ENCODE data around the gene PID1.

The PID1 gene

DNA sequence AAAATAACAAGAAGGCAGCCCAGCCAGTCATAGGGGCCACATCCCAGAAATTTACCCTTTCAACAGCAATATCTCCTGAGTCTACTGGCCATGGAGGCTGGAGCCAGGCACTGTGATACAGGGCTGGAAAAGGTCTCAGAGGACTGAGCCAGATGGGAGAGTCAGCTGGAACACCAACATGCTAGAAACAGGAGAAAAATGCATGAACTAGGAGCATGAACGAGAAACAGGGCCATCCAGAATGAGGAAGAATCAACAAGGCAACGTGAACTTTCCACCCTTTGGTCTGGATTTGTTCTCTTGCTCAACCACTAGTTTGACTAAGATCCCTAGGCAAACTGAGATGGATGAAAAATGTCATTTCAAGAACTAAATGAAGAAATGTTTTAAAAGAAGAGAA, 13.1 kb downstream of the PID1 start:
- no peak for DNase-seq

DNA sequence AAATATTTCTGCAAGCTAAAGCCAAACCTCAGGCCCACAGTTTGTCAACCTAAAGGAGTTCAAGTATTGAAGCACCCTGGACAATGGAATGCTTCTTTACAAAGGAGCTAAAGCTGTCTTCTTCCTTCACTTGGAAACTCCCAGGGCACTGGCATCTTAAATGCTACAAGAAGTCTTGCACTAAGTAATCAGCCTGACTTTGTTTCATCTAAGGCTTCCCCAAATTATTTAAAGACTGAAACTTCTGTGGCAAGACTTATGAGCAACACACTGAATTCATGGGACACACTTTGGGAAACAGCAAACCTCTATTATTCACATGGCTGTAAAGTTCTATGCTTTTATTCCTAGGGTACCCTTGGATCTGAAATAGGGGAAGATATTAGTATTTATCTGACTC, 14.7 kb downstream of the PID1 start:
- DNase-seq = no peak

DNA sequence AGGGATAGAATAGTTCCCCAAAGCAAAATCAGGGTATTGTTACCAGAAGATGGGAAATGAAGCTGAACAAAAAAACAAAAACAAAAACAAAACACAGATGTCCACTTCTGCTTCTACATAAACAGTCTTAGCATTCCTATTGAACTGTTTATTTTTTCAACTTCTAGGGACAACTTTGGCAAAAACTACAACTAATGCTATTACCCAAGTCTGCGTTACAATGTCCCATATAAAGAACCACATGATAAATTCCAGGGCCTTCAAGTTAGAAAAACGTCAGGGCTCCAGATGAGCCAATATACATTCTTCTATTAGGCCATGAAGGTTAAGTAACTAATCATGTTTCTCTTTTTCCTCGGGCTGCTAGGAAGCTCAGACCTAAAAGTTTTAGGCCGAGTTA, 16.9 kb downstream of the PID1 start:
- no peak for DNase-seq

DNA sequence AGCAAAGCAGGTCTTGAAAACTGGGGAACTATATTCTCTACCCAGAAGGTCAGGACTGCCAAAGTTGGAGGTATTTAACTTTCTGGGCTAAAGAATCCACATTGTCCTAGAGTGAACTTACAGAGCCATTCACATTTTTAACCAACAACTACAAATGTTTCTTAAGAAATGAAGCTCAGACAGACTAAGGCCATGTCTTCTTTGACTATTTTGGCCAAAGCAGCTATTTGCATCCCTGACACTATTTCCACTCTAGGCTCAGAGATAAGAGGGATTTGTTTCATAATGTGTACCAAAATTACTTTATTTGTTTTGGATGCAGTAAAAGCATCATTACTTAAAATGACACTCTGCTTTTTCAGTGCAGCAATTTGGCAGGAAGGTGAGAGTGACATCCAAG, 18.1 kb downstream of the PID1 start:
- no peak for DNase-seq

DNA sequence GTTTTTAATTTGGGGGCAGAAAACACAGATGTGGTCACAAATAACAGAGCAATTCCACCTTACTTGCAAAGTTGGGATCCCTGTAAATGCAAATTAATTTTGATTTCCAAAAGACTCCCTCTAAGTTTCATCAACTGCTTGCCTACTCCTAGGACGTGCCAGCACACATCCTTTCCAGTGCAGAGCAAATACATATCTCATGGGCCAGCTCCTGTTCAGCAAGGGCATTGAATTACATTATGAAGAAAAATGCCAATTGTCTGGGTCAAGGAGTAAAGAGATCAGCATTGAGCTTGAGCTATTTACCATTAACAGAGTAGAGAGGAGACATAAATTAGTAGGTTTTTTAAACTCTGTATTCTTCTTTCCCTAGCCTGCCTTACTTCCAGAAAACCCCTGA, 18.8 kb downstream of the PID1 start:
- no peak for DNase-seq

DNA sequence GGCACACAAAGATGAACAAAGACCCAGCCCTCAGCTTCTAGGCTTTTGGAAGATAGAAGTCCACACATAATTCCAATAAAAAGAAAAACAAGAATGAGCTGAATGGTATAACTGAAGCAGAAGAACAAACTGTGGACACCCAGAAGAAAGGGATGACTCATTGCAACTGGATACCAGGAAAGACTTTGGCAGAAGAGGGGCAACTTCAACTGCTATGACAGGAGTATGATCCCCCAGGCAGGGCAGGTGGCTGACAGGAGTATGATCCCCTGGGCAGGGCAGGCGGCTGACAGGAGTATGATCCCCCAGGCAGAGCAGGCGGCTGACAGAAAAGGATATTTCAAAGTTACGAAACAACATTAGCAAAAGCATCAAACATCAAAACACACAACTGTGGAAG, 21.6 kb downstream of the PID1 start:
- no peak for DNase-seq

DNA sequence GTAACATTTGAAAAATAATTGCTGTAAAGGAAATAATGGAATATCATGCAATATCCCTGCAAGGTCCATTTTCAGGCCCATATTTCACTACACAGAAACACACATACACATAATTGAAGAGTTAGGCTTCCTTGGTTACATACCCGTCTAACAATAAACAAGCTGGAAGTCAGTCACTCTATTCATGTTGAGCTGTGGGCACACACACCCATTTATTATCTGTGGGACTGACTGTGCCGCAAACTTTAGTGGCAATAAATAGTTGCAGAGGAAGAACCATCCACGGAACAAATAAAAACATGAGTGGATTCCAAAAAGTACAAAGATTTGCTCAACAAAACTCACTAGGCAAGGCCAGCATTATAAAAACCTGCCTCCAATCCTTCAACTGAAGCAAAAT, 24.8 kb downstream of the PID1 start:
- DNase-seq = no peak

DNA sequence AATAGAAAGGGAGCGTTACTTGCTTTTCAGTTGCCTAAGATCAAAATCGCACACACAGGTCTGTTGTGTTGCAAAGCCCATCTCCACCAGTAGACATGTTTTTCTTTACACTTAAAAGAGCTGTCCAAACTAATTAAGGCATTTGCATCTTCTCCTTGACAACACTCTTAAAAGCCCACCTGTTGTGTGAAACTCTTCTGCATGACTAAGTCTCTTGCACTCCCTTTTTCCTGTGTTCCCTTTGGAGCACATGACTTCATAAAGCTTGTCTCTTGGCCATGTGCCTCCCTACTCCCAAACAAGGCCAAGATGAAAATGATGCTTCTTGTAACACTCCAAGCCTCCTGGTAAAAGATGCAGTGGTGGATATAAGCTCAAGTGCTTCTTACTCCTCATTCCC, 26.1 kb downstream of the PID1 start:
- no peak for DNase-seq

DNA sequence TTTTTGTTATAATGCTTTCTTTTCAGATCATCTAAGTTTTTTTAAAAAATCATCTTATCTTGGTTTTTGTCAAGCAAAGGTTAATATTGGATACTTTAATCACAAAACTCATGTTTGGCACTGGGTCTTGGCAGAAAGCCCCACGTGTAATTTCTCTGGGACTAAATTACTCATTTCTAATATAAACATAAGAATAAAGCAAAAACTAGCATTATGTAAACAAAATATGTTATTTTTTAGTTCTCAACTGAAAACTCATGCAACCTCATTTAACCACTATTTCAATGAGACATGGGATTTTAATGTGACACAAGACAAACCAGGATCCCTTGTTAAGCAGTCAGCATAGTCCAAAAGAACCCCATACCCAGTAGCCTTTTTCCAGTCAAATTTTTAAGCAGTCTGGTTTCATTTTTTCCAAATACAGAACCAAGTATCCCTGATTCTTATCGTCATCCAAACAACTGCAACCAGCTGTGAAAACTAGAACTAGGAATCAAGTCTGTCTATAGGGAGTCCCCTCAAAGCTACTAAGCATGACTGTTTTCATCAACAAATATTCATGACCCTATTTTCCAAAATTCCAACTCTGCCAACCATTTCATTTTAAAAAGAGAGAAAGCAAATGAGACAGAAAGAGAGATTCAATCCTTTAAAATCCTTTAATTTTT, 27.1 kb downstream of the PID1 start:
- DNase-seq = no peak

DNA sequence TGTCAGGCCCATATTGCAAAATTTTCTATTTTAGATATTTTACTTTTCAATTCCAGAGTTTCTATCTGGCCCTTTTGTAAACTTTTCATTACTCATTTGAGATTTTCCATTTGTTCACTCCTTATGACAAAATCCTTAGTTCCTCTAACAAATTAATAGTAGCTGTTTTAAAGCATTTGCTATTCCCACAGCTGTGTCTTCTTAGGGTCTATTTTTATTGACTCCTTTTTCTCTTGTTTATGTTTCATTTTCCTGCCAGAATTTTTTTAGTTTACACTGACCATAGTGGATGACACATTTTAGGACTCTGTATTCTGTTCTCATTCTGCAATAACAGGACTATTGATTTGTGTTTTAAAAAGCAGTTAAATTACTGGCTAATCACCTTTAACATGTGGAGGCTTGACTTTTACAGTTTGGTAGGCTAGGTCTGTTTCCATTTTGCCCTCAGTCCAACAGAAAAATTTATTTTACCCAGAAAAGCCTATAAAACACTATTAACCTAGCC, 30.0 kb downstream of the PID1 start:
- DNase-seq = no peak

DNA sequence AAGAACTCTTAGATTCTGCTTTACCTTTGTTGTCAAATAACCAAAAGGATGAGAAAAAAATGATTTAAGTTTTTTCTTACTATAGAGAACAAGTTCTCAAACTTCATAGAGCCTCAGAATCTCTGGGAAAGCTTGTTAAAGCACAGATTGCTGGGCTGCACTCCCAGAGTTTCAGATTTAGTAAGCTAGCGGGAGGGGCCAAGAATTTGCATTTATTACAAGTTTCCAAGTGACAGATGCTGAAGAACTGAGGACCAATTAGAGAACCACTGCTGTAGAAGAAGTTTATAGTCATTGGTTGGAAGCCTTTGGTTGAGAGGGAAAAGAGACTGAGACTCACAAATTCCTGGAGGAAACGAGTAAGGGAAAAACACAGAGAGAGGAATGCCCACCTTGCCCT, 32.1 kb downstream of the PID1 start:
- DNase-seq = no peak

DNA sequence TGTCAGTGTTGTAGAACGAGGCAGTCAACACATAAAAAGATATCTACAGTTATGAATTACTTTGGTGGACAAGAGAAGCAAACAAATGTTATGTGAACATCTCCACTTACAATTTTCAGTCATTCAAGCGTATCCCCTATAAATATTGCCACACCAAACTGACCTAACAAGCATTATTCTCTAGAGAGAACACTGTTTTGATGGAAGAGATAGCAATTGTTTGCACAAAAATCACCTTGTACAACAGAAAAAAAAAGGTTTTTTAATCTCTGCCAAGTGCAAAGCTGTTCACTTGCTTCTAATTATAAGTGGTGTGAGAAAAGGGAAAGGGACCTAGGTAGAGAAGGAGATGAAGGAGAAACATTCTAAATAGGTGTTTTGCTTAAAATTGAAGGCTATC, 33.8 kb downstream of the PID1 start:
- DNase-seq = no peak

DNA sequence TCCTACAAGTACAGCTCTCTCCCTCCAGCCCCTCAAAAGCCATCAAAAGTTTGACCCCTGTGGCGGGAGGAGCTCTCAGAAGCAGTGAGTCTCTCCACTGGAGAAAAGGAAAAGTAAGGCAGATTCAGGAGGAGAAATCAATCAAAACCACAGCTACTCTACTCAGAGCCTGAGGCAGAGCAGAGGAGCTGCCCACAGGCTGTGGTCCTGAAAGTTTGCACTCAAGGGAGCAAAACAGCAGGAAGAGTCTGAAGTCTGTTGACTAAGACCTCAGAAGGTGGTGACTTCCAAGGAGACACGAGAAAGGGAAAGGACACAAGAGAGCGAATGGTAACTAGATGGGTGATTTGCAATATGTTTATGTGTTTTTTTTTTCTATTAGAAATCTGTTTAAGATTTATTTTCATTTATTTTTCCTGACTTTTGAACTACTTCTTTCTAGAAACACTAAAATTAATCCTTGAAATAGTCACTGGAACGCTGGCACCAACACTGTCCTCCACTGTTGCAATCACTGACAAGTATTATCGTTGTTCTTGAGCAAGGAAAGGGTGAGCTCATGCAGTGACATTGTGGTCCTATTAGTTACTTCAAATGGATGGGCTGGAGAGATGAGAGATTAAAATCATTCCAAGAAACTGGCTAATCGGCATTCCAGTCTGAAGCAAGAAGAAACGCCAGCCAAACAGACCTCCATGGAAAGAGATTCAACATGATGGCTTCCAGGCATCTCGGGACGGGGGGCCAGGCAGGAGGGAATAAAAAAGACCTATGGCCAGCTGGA, 35.8 kb downstream of the PID1 start:
- DNase-seq = no peak

DNA sequence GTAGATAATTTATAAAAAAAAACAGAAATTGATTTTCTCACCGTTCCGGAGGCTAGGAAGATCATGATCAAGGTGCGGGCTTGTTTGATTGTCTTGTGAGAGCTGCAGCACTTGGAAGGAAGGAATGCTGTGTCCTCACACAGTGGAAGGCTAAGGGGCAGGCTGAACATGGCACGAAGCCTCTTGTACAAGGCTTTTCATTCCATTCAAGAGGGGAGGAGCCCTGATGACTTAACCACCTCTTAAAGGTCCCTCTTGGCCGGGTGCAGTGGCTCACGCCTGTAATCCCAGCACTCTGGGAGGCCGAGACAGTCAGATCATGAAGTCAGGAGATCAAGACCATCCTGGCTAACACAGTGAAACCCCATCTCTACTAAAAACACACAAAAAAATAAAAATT, 39.2 kb downstream of the PID1 start:
- DNase-seq = no peak

DNA sequence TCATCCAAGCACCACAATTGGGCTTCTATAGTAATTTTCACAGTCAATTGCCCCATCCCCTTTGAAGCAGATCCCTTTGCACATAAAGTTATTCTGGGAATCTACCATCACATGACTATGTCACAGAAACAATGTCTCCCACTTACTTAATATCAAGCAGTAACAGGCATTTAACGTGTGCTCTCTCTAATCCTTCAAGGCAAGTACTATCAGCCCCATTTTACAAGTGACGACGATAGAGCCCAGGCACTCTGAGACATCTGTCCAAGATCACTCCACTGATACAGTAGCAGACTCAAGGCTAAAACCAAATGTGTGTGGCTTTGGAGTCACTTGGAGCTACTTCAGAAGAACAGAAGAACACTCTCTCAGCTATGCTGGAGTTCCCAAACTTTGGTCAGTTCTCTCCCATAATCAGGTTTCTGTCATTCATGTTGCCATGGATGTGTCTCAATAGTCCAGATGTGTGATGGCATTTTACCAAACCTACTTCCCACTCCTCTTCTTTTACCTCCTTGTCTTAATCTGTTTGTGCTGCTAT, 39.7 kb downstream of the PID1 start:
- DNase-seq = no peak

DNA sequence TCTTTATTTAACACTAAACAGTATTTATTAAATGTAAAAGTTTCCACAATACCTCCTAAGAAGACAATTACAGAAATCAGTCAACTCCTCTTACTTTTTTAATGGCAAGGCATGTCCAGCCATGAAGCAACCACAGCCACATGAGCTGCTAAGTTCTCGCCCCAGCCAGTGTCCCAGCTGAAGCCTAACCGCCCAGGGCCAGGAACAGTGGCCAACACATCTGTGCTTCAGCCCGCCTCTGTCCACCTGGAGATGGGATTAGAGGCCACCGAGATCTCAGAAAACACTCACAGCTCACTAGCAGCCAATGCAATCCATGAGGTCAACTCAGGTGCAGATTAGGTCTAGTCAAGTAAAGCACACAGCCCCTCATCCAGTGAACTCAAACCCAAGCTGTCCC, 40.2 kb downstream of the PID1 start:
- DNase-seq = no peak

DNA sequence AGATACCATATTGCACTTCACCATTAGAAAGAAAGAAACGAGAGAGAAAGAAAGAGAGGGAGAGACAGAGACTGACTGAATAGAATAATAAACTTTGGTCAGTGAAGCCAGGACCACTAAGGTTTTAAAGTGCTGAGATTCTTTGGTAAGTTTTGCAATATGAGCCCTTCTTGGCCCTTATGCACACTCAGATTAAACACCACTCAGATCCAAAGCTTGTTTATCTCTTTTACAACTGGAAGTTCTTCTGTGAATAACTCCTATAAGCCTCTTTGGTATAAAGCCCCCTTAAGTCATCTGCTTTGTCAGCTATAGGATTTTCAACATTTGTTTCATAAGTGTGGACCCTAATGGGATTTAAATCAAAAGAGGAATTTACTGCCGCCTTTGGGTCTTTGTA, 40.8 kb downstream of the PID1 start:
- no peak for DNase-seq

DNA sequence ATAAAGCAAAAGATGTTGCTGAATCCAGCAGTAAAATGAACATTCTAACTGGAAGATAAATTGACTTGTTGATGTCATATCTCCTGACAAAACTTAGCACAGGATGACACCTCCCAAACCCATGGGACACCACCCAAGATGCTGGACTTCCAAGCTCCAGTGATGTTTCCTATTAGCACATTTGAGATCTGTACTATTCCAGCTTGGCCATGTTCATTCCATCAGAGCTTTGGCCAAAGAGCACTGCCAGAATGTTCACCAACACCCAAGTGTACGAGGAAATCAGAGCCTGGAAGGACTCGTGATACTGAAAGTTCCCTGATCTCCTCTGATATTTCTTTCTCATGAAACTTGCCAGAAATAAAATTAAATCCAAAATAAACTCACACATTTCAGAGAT, 44.7 kb downstream of the PID1 start:
- no peak for DNase-seq

DNA sequence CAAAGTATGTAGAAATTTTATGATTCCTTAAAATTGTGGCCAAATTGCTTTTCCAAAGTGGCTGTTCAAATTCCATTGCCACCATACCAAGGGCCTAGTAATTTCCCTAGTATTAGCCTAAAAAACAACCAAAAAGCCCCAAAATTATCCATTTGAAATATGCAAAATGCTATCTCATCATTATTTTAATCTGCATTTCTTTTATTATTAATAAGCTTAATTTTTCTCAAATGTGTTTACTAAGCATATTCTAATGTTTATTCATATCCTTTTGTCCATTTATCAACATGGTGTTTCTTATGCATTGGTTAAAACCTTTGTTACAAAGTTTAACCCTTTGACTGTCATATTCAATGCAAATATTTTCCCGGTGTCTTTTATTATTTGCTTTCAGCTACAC, 48.0 kb downstream of the PID1 start:
- DNase-seq = no peak

DNA sequence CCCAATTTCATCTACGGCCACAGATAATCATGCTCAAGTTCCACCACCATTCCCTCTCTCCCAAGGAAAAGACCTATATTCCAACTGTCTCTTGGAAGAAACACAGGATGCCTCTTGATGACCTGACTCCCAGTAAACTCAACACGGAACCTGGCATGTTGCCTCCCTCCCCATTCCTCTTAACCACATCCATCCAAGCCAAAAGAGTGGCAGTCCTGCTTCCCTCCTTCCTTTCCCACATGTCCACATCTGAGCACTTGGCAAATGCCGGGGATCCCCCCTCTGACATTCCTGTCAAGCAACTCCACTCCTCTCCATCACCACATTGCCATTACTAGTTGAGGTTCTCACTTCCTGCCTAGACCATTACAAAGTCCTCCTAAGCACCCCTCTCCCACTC, 49.4 kb downstream of the PID1 start:
- no peak for DNase-seq

DNA sequence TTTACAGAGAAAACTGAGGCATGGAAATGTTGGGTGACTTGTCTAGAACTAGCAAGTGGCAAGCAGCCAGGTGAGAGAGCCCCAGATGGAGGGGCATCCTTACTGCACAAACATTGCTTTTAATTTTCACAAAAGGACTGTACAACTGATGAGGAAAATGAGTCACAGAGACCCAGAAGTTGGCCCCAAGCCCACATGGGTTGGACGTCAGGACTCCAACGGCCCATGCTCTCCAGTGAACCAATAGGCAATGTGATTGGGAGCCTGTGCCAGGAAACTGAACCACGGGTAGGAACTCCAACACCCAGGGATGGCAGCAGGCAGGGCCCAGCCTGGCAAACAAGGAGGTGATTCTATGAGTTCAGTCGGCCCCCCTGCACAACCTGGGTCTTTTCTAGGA, 50.8 kb downstream of the PID1 start:
- DNase-seq = no peak

DNA sequence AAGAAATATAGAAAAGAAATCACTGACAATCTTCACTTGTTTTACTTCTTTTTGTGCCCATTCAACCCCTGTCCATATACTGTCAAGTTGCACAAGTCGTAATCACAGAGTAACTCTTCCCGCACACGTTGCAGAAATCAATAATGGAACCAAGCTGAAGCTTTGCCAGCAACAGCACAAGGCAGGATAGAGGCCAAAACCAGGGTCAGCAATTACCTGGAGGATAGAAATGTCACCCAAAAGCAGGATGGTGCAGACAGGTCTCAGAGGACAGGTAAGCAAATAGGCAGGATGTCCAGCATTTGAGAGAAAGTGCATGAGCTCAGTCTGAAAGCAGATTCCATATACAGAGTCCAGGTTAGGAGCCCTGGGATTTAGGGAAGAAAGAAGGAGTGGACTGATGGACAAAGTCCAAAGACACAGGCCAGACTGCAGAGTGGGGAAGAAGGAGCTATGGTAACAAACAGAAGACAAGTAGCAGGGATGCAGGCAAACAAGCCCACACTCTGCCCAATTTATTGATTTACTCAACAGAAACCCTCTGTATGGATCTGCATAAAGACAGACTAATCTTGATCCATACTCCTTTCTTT, 52.7 kb downstream of the PID1 start:
- no peak for DNase-seq

DNA sequence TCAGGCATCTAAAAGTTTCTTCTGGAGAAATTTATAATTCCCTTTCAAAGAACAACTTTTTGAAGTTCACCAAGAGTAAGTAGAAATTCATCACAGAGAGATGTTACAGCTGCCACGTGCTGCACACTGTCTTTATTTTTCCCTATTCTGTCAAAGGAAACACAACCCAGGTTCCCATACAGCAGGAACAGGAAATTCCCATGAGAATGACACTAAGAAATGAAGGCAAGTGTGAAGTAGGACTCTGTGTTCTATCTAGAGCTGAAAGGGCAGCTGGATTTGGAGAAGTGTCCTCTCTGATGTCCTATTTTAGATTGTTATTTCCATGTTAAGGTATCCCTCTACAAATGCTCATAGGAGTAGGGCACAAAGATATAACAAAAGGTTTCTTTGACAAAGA, 58.8 kb downstream of the PID1 start:
- DNase-seq = no peak

DNA sequence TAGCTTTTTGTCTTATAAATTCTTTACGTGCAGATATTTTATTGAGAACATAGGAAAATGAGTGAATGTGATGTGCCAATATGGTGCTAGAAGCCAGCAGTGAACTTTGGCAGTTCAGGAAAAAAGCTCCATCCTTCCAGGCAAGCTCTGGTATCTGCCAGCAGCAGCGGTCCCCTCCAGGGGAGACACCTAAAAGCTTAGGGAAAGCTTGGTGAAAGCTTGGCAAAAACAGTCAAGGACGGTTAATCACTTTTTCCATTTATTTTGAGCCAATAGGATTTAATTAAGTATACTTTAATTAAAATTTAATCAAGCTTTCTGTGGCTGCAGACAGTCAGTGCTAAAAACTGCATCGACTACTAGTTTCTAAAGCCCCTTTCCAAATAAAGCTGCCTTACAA, 60.4 kb downstream of the PID1 start:
- no peak for DNase-seq
